LNCaP clone FGC (cell line): Measurements from ENCODE around the gene MAPK12.
"Not testable (repeated sequence)": the region's sequence is repeated elsewhere in the genome, so short reads cannot be mapped to it uniquely, and the experiment has no call there.

Experiments used
- DNase-seq: peaks from one replicate; pipeline ENCODE4 v3.0.0-alpha.2; 2011; ENCODE audit warnings: low read depth
- H3K4me3 ChIP-seq: 2 replicates; pipeline ENCODE4 v1.5.1; 2011; ENCODE audit warnings: mild to moderate bottlenecking, low read depth, low read length, control low read depth
- TF ChIP-seq, protein P1 (sequence below): IDR thresholded peaks from 2 replicates; pipeline ENCODE4 v1.5.1; 2012; ENCODE audit warnings: mild to moderate bottlenecking; ENCODE audit not compliant: control insufficient read depth, insufficient read depth; ENCODE audit errors: extremely low read depth

The MAPK12 gene

DNA sequence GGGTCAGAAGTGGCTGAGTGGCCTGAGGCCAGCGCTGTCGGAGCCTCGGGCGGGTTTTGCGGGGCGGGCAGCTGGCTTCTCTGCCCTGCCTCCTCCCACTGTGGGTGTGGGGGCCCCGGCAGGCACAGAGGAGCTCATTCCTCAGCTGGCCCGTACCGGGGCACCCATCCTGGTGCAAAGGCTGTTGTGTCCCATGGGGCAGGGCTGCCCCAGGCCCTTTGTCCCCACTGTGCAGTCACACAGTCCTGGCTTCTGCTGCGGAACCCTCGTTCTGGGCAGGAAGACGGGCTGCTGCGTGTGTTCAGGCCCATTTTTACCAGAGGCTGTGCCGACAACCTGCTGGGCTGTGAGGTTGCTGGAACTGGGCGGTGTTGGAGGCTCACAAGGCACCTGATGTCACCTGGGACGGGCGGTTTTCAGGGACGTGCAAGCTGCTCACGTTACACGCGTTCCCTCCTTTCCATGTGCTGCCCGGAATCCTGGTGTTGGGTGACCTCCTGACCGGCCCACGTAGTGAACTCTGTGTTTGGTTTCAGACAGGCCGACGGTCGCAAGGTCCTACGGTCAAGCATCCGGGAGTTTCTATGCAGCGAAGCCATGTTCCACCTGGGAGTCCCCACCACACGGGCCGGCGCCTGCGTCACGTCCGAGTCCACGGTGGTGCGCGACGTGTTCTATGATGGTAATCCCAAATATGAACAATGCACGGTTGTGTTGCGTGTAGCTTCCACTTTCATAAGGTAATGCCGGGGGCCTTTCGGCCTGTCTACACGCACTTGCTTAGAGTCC, 55.5 kb downstream of the MAPK12 start:
- TF ChIP-seq, protein P1, sequence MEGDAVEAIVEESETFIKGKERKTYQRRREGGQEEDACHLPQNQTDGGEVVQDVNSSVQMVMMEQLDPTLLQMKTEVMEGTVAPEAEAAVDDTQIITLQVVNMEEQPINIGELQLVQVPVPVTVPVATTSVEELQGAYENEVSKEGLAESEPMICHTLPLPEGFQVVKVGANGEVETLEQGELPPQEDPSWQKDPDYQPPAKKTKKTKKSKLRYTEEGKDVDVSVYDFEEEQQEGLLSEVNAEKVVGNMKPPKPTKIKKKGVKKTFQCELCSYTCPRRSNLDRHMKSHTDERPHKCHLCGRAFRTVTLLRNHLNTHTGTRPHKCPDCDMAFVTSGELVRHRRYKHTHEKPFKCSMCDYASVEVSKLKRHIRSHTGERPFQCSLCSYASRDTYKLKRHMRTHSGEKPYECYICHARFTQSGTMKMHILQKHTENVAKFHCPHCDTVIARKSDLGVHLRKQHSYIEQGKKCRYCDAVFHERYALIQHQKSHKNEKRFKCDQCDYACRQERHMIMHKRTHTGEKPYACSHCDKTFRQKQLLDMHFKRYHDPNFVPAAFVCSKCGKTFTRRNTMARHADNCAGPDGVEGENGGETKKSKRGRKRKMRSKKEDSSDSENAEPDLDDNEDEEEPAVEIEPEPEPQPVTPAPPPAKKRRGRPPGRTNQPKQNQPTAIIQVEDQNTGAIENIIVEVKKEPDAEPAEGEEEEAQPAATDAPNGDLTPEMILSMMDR = no peak
- H3K4me3 ChIP-seq = no peak overlapping the region
- no peak for DNase-seq

DNA sequence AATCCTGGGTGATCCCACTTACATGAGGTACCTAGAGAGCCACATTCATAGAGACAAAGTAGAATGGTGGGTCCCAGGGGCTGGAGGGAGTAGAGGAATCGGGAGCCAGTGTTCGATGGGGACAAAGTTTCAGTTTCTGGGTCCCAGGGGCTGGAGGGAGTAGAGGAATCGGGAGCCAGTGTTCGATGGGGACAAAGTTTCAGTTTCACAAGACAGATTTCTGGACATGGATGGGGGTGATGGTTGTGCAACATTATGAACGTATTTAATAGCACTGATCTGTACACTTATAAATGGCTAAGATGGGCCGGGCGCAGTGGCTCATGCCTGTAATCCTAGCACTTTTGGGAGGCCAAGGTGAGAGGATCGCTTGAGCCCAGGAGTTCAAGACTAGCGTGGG, 56.5 kb downstream of the MAPK12 start:
- H3K4me3 ChIP-seq, DNase-seq: not testable (repeated sequence)

DNA sequence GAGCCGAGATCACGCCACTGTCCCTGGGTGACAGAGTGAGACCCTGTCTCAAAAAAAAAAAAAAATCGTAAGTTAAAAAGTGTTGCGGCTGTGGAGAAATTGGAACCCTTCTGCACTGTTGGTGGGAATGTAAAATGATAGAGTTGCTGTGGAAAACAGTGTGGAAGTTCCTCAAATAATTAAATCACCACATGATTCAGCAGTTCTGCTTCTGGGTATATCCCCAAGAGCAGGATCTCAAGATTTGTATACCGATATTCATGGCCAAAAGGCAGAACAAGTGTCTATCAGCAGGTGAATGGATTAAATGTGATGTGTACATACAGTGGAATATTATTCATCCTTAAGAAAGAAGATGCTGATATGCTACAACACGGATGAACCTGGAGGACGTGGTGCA, 56.9 kb downstream of the MAPK12 start:
- TF ChIP-seq, protein P1 = no peak
- DNase-seq = no peak
- H3K4me3 ChIP-seq = no peak overlapping the region

DNA sequence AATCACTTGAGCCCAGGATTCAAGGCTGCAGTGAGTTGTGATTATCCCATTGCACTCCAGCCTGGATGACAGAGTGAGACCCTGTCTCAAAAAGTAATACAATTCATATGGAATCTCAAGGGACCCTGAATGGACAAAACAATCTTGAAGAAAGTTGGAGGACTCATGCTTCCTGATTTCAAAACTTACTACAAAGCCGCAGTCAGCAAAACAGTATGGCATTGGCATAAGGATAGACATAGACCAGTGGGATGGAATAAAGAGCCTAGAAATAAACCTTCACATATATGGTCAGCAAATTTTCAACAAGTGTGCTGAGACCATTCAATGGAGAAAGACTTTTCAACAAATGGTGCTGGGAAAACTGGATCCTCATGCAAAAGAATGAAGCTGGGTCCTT, 58.2 kb downstream of the MAPK12 start:
- no peak overlapping the region for H3K4me3 ChIP-seq
- DNase-seq = no peak
- TF ChIP-seq, protein P1 = no peak
